Measurements from ENCODE around the gene APPBP2. TPM values are rescaled to one million over a fixed set of nuclear protein-coding genes. Genes with fewer than 3 reads are reported as not detected.

The APPBP2 gene
- total RNA-seq, 2 experiments from 2014 or later = 18.5 to 18.7 TPM

DNA sequence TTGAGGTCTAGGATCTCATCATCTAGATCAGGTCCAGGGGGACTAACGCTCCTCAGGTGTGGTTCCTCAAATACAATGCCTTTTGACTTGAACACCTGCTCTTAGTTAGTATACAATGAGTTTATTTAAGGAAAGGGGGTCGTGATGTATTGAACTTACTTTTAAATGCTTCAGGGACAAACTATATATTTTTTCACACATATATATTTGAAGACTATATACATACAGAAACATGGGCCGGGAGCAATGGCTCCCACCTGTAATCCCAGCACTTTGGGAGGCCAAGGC, 122.6 kb downstream of the APPBP2 start:
- Mint-ChIP-seq H3K27me3 (peaks cover 5% of the 10 kb centered on the region), H3K27ac (no peak overlapping the region), H3K9me3 (no peaks in the 10 kb centered on the region), H3K4me3 (no peak overlapping the region), H3K36me3 (ENCODE audit: low read depth) (no peaks in the 10 kb centered on the region), H3K4me1 (ENCODE audit: low read depth) (peaks cover 1% of the 10 kb centered on the region)
- Histone ChIP-seq H3K4me3 (ENCODE audit: low read length) (no peak overlapping the region), H3K4me1 (ENCODE audit: insufficient read depth, low read length) (no peaks in the 10 kb centered on the region), H3K9me3 (ENCODE audit: control insufficient read depth in 1 of 2, insufficient read depth in 1 of 2, low read length in 2 of 2) (no peaks in the 10 kb centered on the region), H3K36me3 (ENCODE audit: insufficient read depth, low read length) (no peaks in the 10 kb centered on the region), H3K27me3 (ENCODE audit: control insufficient read depth in 1 of 2, insufficient read depth in 2 of 2, low read length in 2 of 2) (no peaks in the 10 kb centered on the region), H3K27ac (ENCODE audit: low read depth in 1 of 2, low read length in 2 of 2) (no peak overlapping the region)
- ChIA-PET POLR2A (no interaction called here), CTCF (no interaction called here)
- intact Hi-C loops (cut with DNase I, micrococcal nuclease) = no loop called here
- ATAC-seq (ENCODE audit: poor library complexity) (no peak), DNase-seq (no peak)
- TF ChIP-seq, protein P1, sequence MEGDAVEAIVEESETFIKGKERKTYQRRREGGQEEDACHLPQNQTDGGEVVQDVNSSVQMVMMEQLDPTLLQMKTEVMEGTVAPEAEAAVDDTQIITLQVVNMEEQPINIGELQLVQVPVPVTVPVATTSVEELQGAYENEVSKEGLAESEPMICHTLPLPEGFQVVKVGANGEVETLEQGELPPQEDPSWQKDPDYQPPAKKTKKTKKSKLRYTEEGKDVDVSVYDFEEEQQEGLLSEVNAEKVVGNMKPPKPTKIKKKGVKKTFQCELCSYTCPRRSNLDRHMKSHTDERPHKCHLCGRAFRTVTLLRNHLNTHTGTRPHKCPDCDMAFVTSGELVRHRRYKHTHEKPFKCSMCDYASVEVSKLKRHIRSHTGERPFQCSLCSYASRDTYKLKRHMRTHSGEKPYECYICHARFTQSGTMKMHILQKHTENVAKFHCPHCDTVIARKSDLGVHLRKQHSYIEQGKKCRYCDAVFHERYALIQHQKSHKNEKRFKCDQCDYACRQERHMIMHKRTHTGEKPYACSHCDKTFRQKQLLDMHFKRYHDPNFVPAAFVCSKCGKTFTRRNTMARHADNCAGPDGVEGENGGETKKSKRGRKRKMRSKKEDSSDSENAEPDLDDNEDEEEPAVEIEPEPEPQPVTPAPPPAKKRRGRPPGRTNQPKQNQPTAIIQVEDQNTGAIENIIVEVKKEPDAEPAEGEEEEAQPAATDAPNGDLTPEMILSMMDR (IDR thresholded peaks at IDR 0.05) = no peak

DNA sequence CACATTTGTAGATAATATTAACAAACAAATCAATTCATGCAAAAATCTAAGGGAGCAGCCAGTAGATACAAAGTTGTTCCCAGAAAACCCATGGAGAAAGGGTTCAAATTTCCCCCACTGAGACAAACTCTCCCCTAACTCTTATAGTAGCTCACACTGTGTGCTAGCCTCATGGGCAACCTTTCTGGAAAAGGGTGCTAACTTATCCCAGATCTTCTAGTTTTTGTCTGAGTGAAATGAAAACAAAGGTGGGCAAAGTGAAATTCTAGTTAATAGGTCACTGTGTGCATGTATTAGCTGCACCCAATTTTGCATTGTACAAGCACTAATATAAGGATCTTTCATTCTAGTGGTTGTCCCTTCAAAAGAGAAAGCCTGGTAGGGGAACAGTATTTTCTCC, 124.2 kb downstream of the APPBP2 start:
- H3K27ac Mint-ChIP-seq = no peak overlapping the region

DNA sequence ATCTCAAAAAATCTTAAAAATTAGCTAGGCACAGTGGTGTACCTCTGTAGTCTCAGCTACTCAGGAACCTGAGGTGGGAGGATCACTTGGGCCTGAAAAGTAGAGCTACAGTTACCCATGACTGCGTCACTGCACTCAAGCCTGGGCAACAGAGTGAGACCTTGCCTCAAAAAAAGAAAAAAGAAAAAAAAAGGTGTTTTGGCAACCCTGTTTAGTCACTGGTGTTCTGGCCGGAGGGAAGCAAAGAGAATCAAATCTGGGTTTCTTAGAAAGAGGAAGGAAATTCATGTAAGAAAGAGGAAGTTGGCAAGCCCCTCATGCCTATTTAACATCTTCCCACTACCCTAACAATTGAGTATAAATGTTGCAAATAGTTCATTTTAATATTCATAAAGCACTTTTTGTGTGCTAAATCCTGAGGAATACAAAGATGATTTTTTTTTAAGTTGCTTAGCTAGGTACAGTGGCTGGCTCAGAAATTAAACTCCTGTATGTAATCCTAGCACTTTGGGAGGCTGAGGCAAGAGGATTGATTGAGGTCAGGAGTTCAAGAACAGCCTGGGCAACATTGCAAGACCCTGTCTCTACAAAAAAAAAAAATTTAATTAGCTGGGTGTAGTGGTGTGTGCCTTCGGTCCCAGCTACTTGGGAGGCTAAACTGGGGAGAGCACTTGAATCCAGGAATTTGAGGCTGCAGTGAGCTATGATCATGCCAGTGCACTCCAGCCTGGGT, 127.6 kb downstream of the APPBP2 start:
- peak in 3 of 14 experiments; percentile 25 to 58 (median 42) for DNase-seq
- intact Hi-C loops (cut with DNase I, micrococcal nuclease) = loop anchor here (10.0 kb wide), 3 partner anchors 834 to 1884 kb away; partner anchors contain the start of genes DHX40 (in 1 of the 2), MTMR4 (in 1 of the 2) and TRIM37 (in 1 of the 2)
- POLR2A ChIA-PET = no interaction called here

More for the DNA sequence above, 124.2 kb downstream of the APPBP2 start:
- Histone ChIP-seq H3K36me3 (ENCODE audit: insufficient read depth, low read length) (no peaks in the 10 kb centered on the region), H3K4me3 (ENCODE audit: low read length) (no peak overlapping the region), H3K4me1 (ENCODE audit: insufficient read depth, low read length) (peaks cover 6% of the 10 kb centered on the region), H3K27ac (ENCODE audit: low read depth in 1 of 2, low read length in 2 of 2) (no peak overlapping the region), H3K27me3 (ENCODE audit: control insufficient read depth in 1 of 2, insufficient read depth in 2 of 2, low read length in 2 of 2) (no peaks in the 10 kb centered on the region), H3K9me3 (ENCODE audit: control insufficient read depth in 1 of 2, insufficient read depth in 1 of 2, low read length in 2 of 2) (no peaks in the 10 kb centered on the region)
- ATAC-seq (ENCODE audit: poor library complexity) (no peak), DNase-seq (no peak)
- no peak overlapping the region for H3K4me3 Mint-ChIP-seq
- TF ChIP-seq, protein P1 (IDR thresholded peaks at IDR 0.05) = no peak
- intact Hi-C loops (cut with DNase I, micrococcal nuclease) = no loop called here
- H3K36me3 Mint-ChIP-seq (ENCODE audit: low read depth) = no peaks in the 10 kb centered on the region
- CTCF ChIA-PET = interaction anchor here (0.7 to 1.4 kb wide), 2 partner anchors 10 to 1115 kb away, joined by 3 to 4 read pairs; partner anchors contain the start of gene USP32
- POLR2A ChIA-PET = no interaction called here
- peaks cover 6% of the 10 kb centered on the region for H3K4me1 Mint-ChIP-seq (ENCODE audit: low read depth)
- no peaks in the 10 kb centered on the region for H3K9me3 Mint-ChIP-seq
- no peaks in the 10 kb centered on the region for H3K27me3 Mint-ChIP-seq

More for the DNA sequence above, 127.6 kb downstream of the APPBP2 start:
- H3K27ac ChIP-seq (ENCODE audit: low read depth in 1 of 2, low read length in 2 of 2) = peak overlapping the region in 1 of 2 donors; percentile 27
- H3K36me3 ChIP-seq (ENCODE audit: insufficient read depth, low read length) = no peaks in the 10 kb centered on the region
- no peak overlapping the region for H3K4me3 ChIP-seq (ENCODE audit: low read length)
- Mint-ChIP-seq H3K36me3 (ENCODE audit: low read depth) (no peaks in the 10 kb centered on the region), H3K27me3 (no peaks in the 10 kb centered on the region), H3K27ac (no peak overlapping the region), H3K4me3 (peak overlapping the region; percentile 8), H3K4me1 (ENCODE audit: low read depth) (peaks cover 6% of the 10 kb centered on the region), H3K9me3 (no peaks in the 10 kb centered on the region)
- CTCF ChIA-PET = interaction anchor here (2.4 kb wide), 1 partner anchor 23 kb away, joined by 8 read pairs; no protein-coding TSS in a partner anchor
- no peaks in the 10 kb centered on the region for H3K9me3 ChIP-seq (ENCODE audit: control insufficient read depth in 1 of 2, insufficient read depth in 1 of 2, low read length in 2 of 2)
- TF ChIP-seq, protein P1 (IDR thresholded peaks at IDR 0.05) = no peak
- peaks cover 6% of the 10 kb centered on the region for H3K4me1 ChIP-seq (ENCODE audit: insufficient read depth, low read length)
- ATAC-seq (ENCODE audit: poor library complexity) = no peak
- no peaks in the 10 kb centered on the region for H3K27me3 ChIP-seq (ENCODE audit: control insufficient read depth in 1 of 2, insufficient read depth in 2 of 2, low read length in 2 of 2)

All from CD4-positive, alpha-beta T cell (primary cell).